ENCODE results near the gene DSCAM. TPM values are rescaled to one million over a fixed set of nuclear protein-coding genes. Genes with fewer than 3 reads are reported as not detected.

DSCAM gene
- total RNA-seq, 1 donor from 2014 or later = 0.21 TPM

DNA sequence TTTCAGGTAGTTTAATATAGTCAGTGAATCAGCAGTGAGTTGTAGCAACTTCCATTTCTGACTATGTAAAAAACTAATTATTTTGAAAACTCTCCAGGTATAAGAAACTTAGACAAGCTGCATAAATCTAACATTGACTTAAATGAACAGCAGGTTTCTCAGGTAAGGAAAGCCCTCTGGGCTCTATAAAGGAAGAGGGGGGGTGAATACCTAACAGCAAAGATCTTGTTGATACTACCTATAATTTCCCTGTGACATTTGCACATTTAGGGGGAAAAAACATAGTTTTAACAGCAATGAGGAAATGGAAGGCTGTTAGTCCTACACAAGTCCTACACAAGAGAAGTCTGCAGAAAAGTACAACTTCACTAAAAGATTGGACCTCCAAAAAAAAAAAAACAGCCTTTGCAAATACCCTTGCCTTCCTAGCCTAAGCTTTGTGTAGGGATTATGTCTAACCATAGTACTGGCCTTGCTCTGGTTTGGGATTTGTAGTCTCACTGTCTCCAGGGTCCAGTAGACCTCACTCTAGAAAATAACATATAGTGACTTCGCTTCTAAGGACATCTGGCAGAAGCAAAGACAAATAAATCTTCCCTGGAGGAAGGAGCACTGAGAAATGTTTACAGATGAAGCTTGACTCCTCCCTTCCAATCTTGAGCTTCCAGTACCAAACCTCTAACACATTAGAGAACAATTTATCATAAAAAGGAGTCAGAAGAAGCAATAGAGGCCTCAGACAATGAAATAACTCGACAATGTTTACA is 459.8 kb downstream of the DSCAM start:
- TF ChIP-seq, protein P1, sequence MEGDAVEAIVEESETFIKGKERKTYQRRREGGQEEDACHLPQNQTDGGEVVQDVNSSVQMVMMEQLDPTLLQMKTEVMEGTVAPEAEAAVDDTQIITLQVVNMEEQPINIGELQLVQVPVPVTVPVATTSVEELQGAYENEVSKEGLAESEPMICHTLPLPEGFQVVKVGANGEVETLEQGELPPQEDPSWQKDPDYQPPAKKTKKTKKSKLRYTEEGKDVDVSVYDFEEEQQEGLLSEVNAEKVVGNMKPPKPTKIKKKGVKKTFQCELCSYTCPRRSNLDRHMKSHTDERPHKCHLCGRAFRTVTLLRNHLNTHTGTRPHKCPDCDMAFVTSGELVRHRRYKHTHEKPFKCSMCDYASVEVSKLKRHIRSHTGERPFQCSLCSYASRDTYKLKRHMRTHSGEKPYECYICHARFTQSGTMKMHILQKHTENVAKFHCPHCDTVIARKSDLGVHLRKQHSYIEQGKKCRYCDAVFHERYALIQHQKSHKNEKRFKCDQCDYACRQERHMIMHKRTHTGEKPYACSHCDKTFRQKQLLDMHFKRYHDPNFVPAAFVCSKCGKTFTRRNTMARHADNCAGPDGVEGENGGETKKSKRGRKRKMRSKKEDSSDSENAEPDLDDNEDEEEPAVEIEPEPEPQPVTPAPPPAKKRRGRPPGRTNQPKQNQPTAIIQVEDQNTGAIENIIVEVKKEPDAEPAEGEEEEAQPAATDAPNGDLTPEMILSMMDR (IDR thresholded peaks at IDR 0.05; ENCODE audit: unreplicated experiment) = no peak
- Mint-ChIP-seq H3K4me1 (ENCODE audit: unreplicated experiment) (no peaks in the 10 kb centered on the region), H3K9me3 (ENCODE audit: unreplicated experiment) (peaks cover 17% of the 10 kb centered on the region), H3K27me3 (ENCODE audit: unreplicated experiment) (no peaks in the 10 kb centered on the region), H3K27ac (ENCODE audit: unreplicated experiment) (no peak overlapping the region), H3K4me3 (ENCODE audit: unreplicated experiment) (no peak overlapping the region), H3K36me3 (ENCODE audit: low read depth, unreplicated experiment) (peaks cover 9% of the 10 kb centered on the region)
- DNase-seq (ENCODE audit: low spot score) = no peak

DNA sequence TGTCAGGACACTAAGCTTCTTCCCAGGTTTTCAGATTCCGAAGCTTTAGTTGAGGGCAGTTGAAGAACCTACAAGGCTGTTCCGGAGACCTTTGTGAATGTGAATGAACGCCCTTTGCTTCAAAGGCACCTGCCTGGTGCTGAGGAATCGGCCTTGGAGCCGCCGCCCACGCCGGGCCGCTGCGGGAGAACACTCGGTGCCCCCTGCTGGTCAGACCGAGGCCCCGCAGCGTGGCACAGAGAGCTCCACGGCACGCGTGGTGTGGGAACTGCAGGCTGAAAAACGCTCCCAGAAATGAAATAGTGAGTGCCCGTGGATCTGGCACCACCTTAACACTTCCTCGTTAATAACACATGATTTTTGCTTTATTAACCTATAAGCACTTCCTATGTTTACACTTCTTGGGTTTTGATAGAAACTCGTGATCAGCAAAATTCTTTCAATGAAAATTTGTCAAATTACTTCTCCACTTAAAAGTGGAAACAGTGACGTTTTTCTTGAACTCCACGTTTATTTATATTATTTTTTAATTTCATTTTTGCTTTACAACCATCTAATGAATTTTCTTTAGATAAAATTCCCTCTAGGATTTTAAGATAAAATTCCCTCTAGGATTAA is 460.6 kb downstream of the DSCAM start:
- H3K4me3 Mint-ChIP-seq (ENCODE audit: unreplicated experiment) = no peak overlapping the region
- H3K9me3 Mint-ChIP-seq (ENCODE audit: unreplicated experiment) = peaks cover 22% of the 10 kb centered on the region
- peaks cover 9% of the 10 kb centered on the region for H3K36me3 Mint-ChIP-seq (ENCODE audit: low read depth, unreplicated experiment)
- H3K27me3 Mint-ChIP-seq (ENCODE audit: unreplicated experiment) = no peaks in the 10 kb centered on the region
- TF ChIP-seq, protein P1 (IDR thresholded peaks at IDR 0.05; ENCODE audit: unreplicated experiment) = peak; percentile 59
- H3K4me1 Mint-ChIP-seq (ENCODE audit: unreplicated experiment) = no peaks in the 10 kb centered on the region
- H3K27ac Mint-ChIP-seq (ENCODE audit: unreplicated experiment) = no peak overlapping the region
- DNase-seq (ENCODE audit: low spot score) = peak; percentile 13

DNA sequence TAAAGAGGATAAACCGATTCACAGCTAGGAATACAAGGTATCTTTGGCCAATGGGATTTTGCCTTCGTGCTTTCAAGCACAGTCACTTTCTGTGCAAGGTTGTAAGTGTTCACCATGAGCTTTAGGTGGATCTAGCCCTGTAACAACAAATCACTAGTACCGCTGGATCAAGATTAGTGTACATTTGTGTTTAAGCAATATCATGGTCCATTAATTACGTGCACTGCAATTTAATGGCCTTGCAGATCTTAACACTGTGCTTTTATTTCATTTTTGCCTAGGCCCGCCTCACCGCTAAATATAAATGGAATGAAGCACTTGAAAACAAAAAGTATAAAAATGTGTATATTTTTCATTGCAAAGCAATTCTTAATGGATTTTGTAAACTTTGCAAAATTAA is 461.1 kb downstream of the DSCAM start:
- Mint-ChIP-seq H3K36me3 (ENCODE audit: low read depth, unreplicated experiment) (peaks cover 9% of the 10 kb centered on the region), H3K4me1 (ENCODE audit: unreplicated experiment) (no peaks in the 10 kb centered on the region), H3K27ac (ENCODE audit: unreplicated experiment) (no peak overlapping the region), H3K9me3 (ENCODE audit: unreplicated experiment) (peaks cover 26% of the 10 kb centered on the region), H3K4me3 (ENCODE audit: unreplicated experiment) (no peak overlapping the region), H3K27me3 (ENCODE audit: unreplicated experiment) (no peaks in the 10 kb centered on the region)
- TF ChIP-seq, protein P1 (IDR thresholded peaks at IDR 0.05; ENCODE audit: unreplicated experiment) = no peak
- DNase-seq (ENCODE audit: low spot score) = no peak

DNA sequence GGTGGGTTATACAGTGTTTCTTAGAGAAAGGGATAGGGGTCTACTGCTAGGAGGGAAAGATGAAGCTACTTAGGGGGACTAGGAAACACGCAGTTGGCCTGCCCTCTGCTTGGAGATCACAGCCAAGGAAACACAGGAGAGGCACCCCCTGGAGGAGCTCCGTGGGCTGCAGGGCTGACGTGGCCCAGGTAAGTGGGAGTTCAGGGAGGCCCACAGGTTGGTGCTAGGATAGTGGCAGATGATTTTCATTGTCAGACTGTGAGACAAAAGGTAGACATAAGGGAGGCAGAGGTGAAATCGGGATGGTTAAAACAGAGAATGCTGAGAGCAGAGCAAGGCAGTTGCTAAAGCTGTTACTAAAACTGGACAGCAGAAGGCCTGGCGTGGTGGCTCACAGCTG is 463.0 kb downstream of the DSCAM start:
- Mint-ChIP-seq H3K4me3 (ENCODE audit: unreplicated experiment) (no peak overlapping the region), H3K4me1 (ENCODE audit: unreplicated experiment) (no peaks in the 10 kb centered on the region), H3K36me3 (ENCODE audit: low read depth, unreplicated experiment) (peaks cover 5% of the 10 kb centered on the region), H3K9me3 (ENCODE audit: unreplicated experiment) (peaks cover 33% of the 10 kb centered on the region), H3K27ac (ENCODE audit: unreplicated experiment) (no peak overlapping the region), H3K27me3 (ENCODE audit: unreplicated experiment) (no peaks in the 10 kb centered on the region)
- TF ChIP-seq, protein P1 (IDR thresholded peaks at IDR 0.05; ENCODE audit: unreplicated experiment) = no peak
- no peak for DNase-seq (ENCODE audit: low spot score)

DNA sequence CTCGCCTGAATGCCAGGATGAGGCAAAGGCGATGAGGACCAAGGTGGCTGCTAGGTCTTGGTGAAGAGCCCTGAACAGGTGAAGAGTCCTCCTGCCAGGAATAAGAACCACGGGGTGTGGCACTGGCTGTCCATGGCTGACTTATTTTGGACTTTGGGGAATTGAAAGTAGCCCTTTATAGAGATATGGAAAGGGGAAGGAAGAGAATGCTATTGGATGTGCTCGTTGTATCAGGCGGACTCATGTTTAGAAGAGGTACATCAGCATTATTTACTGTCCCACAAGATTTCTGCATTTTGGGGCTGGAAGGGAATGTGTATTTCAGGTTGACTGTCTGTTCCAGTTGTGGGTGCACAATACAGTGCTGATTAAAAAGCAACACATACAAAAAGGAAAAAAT is 465.8 kb downstream of the DSCAM start:
- peaks cover 5% of the 10 kb centered on the region for H3K36me3 Mint-ChIP-seq (ENCODE audit: low read depth, unreplicated experiment)

More for the DNA sequence above, 465.8 kb downstream of the DSCAM start:
- H3K27me3 Mint-ChIP-seq (ENCODE audit: unreplicated experiment) = peaks cover 2% of the 10 kb centered on the region
- DNase-seq (ENCODE audit: low spot score) = no peak
- no peak overlapping the region for H3K27ac Mint-ChIP-seq (ENCODE audit: unreplicated experiment)
- TF ChIP-seq, protein P1 (IDR thresholded peaks at IDR 0.05; ENCODE audit: unreplicated experiment) = no peak
- peaks cover 37% of the 10 kb centered on the region for H3K9me3 Mint-ChIP-seq (ENCODE audit: unreplicated experiment)
- H3K4me1 Mint-ChIP-seq (ENCODE audit: unreplicated experiment) = no peaks in the 10 kb centered on the region
- no peak overlapping the region for H3K4me3 Mint-ChIP-seq (ENCODE audit: unreplicated experiment)

Data from endothelial cell (in vitro differentiated cells).